Neural progenitor cell (in vitro differentiated cells): ENCODE results near the gene UFSP1.

Experiments used
- EZH2phosphoT487 ChIP-seq: fragments of 200-600 bp; sonication (generic); IDR thresholded peaks from 2 replicates; pipeline ENCODE4 v1.6.1; 2017; ENCODE audit warnings: antibody characterized with exemption
- TF ChIP-seq, protein P1 (sequence below): fragments of 200-600 bp; sonication (generic); IDR thresholded peaks from 2 replicates; pipeline ENCODE4 v1.5.1; 2017; ENCODE audit warnings: antibody characterized with exemption, mild to moderate bottlenecking

DNA sequence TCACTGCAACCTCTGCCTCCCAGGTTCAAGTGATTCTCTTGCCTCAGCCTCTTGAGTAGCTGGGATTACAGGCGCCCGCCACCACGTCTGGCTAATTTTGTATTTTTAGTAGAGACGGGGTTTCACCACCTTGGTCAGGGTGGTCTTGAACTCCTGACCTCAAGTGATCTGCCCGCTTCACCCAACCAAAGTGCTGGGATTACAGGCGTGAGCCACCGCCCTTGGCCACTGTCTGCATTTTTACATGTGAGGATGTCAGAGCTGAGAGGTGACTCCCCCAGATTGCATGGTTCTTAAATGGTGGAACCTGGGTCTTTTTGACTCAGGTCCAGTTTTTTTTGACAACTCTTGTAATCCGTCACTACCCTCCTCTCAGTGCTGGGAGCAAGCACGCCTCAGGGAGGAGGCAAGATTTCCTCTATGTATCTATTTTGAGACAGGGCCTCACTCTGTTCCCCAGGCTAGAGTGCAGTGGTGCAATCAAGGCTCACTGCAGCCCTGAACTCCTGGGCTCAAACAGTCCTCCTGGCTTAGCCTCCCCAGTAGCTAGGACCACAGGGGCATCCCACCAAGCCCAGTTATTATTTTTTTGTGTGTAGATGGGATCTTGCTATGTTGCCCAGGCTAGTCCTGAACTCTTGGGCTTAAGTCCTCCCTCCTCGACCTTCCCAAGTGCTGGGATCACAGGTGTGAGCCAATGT, 15.8 kb downstream of the UFSP1 start:
- TF ChIP-seq, protein P1, sequence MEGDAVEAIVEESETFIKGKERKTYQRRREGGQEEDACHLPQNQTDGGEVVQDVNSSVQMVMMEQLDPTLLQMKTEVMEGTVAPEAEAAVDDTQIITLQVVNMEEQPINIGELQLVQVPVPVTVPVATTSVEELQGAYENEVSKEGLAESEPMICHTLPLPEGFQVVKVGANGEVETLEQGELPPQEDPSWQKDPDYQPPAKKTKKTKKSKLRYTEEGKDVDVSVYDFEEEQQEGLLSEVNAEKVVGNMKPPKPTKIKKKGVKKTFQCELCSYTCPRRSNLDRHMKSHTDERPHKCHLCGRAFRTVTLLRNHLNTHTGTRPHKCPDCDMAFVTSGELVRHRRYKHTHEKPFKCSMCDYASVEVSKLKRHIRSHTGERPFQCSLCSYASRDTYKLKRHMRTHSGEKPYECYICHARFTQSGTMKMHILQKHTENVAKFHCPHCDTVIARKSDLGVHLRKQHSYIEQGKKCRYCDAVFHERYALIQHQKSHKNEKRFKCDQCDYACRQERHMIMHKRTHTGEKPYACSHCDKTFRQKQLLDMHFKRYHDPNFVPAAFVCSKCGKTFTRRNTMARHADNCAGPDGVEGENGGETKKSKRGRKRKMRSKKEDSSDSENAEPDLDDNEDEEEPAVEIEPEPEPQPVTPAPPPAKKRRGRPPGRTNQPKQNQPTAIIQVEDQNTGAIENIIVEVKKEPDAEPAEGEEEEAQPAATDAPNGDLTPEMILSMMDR = no peak
- no peak for TF ChIP-seq EZH2phosphoT487
